HG03060 (cell line): ENCODE measurements around the gene LUC7L2.
A peak's percentile ranks its signal among the peaks of the same experiment; 100 is the strongest.
"Not testable (repeated sequence)": the region's sequence is repeated elsewhere in the genome, so short reads cannot be mapped to it uniquely, and the experiment has no call there.

ENCODE experiments used
- ATAC-seq: cut with Tn5 transposase; IDR thresholded peaks from one replicate; pipeline ENCODE4 v1.9.1; 2021; ENCODE audit warnings: low read depth, moderate number of reproducible peaks; ENCODE audit not compliant: unreplicated experiment

Gene LUC7L2

DNA sequence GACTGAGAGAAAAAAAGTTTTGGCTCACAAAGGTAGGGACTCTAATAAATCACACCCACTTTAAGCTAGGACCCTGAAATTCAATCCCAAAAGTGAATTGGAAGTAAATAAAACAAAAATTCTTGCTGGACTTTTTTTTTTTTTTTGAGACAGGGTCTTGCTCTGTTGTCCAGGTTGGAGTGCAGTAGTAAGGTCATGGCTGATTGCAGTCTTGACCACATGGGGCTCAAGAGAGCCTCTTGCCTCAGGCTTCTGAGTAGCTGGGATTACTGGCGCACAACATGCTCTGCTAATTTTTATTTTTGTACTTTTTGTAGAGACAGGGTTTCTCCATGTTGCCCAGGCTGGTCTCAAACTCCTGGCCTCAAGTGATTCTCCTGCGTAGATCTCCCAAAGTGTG, 5.0 kb upstream of the LUC7L2 start:
- no peak for ATAC-seq

DNA sequence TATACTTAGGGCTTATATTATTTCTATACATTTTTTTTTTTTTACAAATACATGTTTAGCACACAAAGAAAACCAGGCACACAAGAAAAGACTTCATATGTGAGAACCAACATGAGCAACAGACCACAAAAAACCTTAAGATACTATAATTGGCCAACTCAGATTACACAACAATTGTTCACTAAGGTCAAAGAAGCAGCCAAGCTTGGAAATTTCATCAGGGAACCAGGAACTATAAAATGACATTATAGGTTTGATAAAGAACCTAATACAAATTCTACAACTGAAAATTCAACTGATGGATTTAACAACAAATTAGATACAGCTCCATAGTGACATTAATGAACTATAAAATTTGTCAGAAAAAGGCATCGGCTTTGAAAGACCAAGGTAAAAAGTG, 4.4 kb upstream of the LUC7L2 start:
- no peak for ATAC-seq

DNA sequence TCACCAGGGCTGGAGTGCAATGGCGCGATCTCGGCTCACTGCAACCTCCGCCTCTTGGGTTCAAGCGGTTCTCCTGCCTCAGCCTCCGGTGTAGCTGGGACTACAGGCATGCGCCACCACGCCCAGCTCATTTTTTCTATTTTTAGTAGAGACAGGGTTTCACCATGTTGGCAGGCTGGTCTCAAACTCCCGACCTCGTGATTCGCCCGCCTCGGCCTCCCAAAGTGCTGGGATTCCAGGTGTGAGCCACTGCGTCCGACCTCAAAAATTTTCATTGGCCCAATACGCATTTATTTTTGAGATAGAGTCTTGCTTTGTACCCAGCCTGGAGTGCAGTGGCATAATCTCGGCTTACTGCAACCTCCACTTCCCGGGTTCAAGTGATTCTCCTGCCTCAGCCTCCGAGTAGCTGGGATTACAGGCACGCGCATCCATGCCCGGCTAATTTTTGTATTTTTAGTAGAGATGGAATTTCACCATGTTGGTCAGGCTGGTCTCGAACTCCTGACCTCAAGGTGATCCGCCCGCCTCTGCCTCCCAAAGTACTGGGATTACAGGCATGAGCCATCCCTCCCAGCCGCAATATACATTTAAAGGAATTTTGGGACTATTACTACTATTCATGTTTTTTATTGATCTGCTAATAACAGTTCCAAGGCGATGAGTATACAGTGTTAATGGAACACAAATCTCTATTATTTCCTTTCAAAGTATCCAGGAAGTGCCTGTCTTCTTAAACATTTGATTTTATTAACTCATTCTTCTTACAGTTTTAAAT, 1.8 kb upstream of the LUC7L2 start:
- ATAC-seq, result not testable (repeated sequence)

DNA sequence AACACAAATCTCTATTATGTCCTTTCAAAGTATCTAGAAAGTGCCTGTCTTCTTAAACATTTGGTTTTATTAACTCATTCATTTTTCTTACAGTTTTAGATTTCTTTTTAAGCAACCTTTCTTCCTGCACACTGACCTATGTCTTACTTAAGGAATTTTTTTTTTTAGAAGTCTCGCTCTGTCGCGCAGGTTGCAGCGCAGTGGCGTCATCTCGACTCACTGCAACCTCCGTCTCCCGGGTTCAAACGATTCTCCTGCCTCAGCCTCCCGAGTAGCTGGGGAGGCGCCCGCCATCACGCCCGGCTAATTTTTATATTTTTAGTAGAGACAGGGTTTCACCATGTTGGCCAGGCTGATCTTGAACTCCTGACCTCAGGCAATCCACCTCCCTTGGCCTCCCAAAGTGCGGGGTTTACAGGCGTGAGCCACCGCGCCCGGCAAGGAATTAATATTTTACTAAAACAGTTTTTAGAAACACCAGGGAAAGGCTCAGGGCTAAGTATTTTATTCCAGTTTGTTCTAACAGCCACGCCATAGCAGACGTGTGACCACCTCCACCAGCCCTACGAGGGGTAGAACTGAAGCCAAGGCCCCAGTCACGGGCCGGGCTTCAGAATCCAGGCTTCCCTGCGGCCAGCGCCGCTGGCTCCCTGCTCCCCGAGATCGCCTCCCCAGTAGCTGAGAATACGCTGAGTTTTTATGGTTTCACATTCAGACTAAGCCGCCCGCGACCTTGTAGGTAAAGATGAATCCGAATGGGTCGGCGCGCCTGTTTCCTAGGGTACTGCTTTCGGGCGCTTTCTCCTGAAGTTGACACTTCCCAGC, 941 bp upstream of the LUC7L2 start:
- no peak for ATAC-seq

DNA sequence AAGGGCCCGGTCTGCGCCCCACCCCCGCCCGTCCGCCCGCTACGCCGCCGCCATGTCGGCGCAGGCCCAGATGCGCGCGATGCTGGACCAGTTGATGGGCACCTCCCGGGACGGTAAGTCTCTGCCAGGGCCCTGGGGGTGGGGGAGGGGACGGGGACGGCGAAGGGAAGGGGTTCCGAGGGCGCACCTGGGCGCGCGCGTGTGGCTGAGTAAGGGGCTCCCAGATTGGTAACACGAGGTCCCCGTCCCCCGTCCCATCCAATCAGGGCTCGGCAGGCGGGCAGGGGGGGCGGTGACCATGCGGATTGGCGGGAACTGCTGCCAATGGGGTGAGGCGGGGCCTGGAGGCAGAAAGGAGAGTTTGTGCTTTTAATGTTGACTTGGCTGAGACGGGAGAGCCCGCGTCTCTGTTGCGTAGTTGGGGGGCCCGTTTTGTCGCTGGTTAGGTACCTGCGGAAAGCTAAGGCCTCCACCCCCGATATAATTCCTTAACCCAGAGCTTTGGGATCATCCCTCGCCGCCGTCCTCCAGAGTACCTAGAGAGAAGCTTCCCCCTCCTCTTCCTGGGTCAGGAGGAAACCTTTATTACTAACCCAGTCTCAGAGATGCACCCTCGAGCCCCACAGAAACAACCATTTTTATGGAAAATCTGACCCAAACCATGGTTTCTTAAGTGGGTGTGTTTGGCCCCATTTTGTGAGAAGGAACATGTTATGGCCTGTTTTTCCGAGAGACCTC, 685 bp downstream of the LUC7L2 start:
- peak; percentile 39 for ATAC-seq

DNA sequence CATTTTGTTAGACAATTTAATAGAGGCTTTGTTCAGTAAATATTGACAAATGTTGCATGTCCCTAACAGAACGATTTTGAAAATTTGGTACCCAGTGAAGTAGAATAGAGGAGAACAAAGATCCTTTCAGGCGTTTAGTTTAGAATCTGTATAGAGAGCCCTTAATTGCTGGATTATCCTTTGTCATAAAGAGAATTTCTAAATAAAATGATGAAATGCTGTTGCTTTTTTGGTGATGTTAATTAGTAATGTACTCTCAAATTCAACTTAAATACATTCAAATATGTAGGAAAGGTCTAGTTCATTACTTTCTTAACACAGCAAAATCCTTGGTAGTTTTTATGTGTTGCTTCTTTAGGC, 1.2 kb downstream of the LUC7L2 start:
- ATAC-seq, result no peak

DNA sequence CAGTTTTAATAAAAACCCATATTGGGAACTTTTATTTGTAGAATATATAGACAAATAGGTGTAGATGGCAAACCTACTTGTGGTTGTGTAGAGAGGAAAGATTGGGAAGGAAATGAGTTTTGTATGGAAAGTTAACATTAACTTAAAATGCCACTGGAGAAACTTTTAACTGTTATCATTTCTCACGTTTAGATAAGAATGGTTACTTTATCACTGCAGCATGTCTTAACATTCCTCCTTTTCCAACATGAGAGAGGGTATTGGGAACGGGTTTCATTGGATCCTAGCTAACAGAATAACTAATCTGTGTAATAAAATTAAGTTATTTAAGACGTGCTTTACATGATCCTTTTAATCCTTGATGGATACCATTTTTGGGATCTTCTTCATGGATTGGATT, 1.8 kb downstream of the LUC7L2 start:
- ATAC-seq, result no peak

DNA sequence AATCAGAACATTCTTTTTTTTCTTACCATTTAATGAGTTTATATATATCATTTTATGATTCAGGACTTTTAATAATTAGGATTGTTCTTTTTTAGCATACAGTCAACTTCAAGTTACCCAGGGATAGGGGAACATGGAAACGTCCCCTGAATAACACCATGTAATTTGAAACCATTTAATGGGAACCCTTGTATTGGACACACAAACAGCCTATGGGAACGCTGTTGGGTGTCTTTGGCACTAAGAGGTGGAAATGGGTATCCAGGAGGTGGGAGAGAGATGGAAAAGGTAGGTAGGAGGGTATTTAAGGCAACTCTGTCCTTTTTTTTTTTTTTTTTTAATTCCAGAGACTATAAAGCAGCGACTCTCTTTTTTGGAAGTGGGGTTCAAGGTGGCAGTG, 2.6 kb downstream of the LUC7L2 start:
- ATAC-seq, result no peak

DNA sequence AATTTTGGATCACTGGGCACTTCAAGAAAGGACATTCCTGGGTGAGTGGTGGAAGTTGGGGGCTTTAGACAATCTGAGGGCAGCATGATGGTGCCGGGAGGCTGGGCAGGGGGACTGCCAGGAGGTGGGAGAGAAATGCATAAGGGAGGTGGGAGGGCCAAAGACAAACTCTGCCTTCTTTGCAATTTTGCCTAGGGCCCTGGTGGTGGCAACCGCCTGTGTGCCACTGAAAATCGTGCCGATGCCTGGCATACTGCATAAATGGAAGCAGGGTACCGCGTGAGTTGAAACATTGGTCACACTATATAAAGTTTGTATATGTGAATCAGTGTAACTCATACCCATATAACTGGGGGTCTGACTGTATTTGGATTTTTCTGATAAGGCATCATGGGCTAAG, 3.3 kb downstream of the LUC7L2 start:
- no peak for ATAC-seq

DNA sequence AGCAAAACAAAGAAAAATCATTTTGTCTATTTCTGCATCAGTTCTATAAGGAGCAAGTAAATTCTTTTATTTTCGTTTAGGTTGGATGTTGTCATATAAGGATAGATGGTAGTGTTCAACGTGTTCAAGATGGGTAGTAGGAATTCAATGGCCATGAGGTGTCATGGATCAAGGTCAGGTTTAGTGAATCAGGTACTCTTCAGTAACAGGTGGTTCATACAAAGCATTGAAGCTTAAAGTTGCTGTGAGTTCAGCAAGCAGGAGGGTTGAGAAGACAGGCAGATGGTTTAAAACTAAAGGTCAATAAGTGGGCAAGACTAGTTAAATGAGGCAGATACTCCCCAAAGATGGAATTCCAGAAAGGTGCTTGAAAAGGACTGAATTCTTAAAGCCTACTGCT, 5.6 kb downstream of the LUC7L2 start:
- ATAC-seq, result no peak

DNA sequence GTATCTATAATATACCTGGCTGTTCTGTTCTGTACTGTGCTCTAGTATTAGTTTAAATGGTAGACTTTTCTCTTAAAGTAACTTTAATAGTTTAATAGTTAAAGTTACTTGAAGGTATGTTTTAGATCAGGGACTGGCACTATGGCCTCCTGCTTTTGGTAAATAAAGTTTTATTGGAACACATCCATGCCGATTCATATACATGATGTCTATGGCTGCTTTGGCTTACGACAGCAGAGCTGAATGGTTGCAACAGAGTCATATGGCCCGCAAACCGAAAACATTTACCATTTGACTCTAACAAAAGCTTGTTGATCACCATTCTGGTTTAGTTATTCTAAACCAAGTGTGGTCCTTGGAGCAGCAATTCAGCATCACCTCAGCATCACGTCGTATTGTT, 6.7 kb downstream of the LUC7L2 start:
- ATAC-seq, result no peak

DNA sequence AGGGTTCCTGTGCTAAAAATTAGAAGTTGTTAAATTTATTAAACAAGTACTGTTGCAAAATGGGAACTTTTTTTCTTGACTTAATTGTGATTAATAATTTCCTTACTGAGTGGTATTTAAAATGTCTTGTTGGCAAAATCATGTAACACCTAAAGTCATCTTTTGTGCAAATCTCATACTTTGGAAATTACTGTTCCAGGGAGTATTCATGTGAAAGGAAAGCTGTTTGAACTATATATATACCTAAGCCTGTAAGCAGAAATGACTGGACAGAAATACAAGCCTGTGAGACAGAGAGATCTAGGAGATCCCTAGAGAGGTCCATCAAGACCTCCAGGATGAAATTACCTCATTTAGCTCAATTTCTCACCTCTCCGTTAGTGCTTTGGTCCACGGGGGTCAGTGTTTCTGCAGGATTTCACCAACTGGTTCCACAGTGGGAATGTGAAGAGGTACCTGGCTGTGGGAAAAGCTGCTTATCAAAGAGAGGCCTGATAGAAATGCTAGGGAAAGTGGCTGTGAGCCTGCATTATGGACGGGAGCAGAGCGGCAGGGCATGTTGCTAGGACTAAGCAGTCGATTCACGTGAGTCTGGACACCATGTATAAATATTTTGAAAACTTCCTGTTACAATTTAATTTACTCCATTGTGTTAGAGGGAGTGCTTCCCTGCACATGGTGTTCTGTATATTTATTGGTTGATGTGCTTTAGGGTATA, 7.9 kb downstream of the LUC7L2 start:
- ATAC-seq, result no peak

DNA sequence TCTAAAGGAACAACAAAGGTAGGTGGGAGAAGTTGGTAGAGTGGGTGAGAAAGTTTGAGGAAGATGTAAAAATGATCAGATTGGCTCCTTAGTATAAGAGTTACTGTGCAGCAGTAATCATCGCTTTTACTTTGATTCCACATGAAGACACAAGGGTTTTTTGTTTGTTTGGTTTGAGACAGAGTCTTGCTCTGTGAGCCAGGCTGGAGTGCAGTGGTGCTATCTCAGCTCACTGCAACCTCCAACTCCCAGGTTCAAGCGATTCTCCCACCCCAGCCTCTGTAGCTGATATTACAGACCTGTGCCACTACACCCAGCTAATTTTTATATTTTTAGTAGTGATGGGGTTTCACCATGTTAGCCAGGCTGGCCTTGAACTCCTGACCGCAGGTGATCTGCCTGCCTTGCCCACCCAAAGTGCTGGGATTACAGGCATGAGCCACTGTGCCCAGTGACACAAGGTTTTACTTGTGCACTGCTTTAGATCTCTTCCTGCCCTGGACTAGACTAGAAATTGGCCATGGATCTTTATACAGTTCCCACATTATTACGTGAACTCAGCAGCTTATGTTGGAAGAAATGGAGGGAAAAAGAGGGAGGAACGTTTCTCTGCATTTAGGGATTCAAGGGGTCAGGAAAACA, 10.7 kb downstream of the LUC7L2 start:
- ATAC-seq, result no peak

DNA sequence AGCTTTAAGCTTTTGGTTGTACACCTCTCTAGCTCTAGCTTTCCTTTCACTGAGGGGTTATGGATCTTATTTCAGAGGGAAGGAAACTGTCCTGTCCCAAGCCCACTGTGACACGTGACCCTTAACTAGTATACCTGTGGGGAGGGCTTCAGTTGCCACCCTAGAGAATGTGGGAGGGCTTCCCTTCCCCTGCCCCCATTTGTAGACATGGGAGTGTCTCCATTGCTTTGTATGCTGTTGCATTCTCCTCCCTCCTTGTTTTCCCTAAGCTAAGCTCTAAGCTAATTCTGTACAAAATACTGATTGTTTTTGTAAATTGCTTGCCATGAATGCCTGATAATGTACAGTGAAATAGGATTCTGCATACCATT, 11.2 kb downstream of the LUC7L2 start:
- no peak for ATAC-seq

DNA sequence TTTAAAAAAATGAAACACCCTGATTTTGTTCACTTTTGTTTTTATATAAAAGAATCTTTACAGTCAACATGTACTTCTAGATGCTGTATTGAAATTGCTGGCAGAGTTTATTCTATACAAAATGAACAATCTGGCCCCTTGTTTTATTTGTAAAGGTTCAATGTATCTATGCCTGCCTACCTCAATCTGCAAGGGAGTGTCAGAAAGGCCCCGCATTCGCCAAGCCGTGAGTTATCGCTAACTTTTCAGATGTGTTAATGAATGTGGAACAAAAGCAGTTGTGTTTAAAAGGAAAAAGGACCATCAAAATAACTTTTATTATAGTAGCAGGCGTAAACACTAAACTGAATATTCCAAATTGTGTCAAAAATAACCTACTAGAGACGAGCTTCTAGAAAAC, 14.6 kb downstream of the LUC7L2 start:
- no peak for ATAC-seq

DNA sequence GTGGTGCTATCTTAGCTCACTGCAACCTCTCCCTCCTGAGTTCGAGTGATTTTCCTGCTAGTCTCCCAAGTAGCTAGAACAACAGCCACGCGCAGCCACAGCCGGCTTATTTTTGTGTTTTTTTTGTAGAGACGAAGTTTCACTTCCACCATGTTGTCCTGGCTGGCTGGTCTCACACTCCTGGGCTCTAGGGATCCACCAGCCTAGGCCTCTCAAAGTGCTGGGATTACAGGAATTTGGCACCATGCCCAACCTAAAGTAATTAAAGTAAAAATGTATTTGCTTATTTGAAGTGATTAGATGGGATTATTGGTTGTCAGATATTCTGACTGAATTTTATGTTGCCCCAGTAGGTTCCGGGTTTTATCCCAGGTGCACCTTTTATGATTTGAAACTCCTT, 22.7 kb downstream of the LUC7L2 start:
- ATAC-seq, result no peak

DNA sequence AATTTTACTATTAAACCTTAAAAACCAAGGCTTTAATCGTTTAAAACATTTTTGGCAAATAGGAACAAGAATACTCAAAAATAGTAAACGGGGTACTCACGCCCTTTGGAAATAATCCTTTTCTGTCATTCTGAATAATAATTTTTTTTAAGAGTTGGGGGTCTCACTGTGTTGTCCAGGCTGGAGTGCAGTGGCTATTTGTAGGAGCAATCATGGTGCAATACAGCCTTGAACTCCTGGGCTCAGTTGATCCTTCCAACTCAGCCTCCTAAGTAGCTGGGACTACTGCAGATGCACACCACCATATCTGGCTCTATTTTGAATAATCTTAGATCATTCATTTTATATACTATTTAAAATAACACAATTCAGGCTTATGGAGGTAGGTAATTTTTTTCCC, 24.9 kb downstream of the LUC7L2 start:
- ATAC-seq, result no peak

DNA sequence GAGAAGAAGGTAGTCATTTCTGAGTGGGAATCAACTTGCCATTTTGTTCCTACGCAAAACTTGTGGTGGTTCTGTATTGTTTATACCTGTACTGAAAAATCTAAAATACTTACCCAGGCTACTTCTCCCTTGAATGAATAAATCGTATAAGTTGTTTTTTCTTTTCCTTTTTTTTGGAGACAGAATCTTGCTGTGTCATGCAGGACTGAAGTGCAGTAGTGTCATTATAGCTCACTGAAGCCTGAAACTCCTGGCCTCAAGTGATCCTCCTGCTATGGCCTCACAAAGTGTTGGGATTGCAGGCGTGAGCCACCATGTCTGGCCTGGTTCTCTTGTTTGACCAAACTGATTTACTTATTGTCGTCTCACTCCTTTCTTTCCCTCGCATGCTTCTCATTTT, 27.9 kb downstream of the LUC7L2 start:
- no peak for ATAC-seq

DNA sequence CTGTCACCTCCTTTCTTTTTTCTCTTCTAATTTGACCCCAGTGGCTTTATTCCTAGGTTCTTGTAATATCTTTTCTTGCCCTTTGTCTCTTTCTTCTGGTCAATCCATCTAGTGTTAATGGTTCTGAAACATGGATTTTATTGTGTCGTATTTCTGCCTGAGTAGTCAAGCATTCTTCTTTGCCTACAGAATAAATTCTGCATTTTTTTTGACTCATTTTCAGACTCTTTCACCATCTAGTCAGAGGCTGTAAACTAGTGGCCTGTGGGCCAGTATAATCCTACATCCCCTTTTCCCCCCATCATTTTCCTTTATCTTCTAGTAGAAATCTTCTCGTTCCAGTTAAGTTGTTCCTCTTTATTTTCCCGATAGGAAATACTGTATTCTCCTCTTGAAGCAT, 29.4 kb downstream of the LUC7L2 start:
- ATAC-seq, result no peak

DNA sequence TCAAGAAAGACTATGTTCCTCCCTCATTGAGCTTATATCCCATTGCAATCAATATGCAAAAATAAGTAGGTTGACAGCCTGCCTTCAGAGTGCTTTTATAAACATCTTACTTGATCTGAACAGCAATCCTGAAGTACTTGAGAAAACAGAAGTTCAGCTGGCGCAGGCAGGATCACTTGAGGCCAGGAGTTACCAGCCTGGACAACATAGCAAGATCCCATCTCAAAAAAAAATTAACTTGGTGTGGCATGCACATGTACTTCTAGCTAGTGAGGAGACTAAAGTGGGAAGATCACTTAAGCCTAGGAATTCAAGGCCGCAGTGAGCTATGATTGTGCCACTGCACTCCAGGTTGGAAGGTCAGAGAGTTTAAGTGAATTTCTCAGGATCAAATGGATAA, 30.1 kb downstream of the LUC7L2 start:
- ATAC-seq, result no peak
